CD4-positive, alpha-beta T cell (primary cell): ENCODE measurements around the gene VTI1A. TPM values are rescaled to one million over a fixed set of nuclear protein-coding genes. Genes with fewer than 3 reads are reported as not detected.

Experiments used
- ATAC-seq: fragments of 200-7000 bp; cut with Tn5 transposase; one replicate; pipeline ENCODE4 v1.10.0; 2022; ENCODE audit warnings: mild to moderate bottlenecking; ENCODE audit not compliant: poor library complexity
- CTCF ChIA-PET: fragments of 350-600 bp; sonication (Branson Sonifier 250); formaldehyde crosslinking; loops from one replicate; lab custom pipeline; 2021; ENCODE audit warnings: antibody characterized with exemption, inconsistent platforms; lab: Charles Lee
- POLR2A ChIA-PET: fragments of 350-600 bp; sonication (Branson Sonifier 250); formaldehyde crosslinking; loops from one replicate; lab custom pipeline; 2021; ENCODE audit warnings: antibody characterized with exemption, inconsistent platforms; lab: Charles Lee
- DNase-seq, 14 experiments: peaks; one replicate each; pipeline ENCODE4 v3.0.0-alpha.2; 2013 to 2020; ENCODE audit warnings: mixed read lengths in 2 of 14
- H3K27ac ChIP-seq, 2 donors: one replicate each; pipeline versions ENCODE4 v1.5.1 to v1.7.0; 2013; ENCODE audit warnings: low read length in 2 of 2, low read depth in 1 of 2, mild to moderate bottlenecking in 1 of 2
- H3K27me3 ChIP-seq, 2 experiments: 1 replicate in 1 of 2; 2 replicates in 1 of 2; pipeline versions ENCODE4 v1.6.1 to v1.7.0; 2013; ENCODE audit warnings: low read length in 2 of 2, control low read depth in 1 of 2, mild to moderate bottlenecking in 1 of 2, moderate library complexity in 1 of 2; ENCODE audit not compliant: insufficient read depth in 2 of 2, control insufficient read depth in 1 of 2
- H3K36me3 ChIP-seq: one replicate; pipeline ENCODE4 v1.6.1; 2013; ENCODE audit warnings: low read length, control low read depth; ENCODE audit not compliant: insufficient read depth
- H3K4me1 ChIP-seq: one replicate; pipeline ENCODE4 v1.6.1; 2013; ENCODE audit warnings: low read length, control low read depth; ENCODE audit not compliant: insufficient read depth
- H3K4me3 ChIP-seq: one replicate; pipeline ENCODE4 v1.5.1; 2013; ENCODE audit warnings: mild to moderate bottlenecking, low read length, moderate library complexity
- H3K9me3 ChIP-seq, 2 experiments: 1 replicate in 1 of 2; 2 replicates in 1 of 2; pipeline versions ENCODE4 v1.6.1 to v1.7.0; 2013; ENCODE audit warnings: low read length in 2 of 2, mild to moderate bottlenecking in 2 of 2, control low read depth in 1 of 2, moderate library complexity in 1 of 2; ENCODE audit not compliant: control insufficient read depth in 1 of 2, insufficient read depth in 1 of 2
- H3K27ac Mint-ChIP-seq: one replicate; pipeline ENCODE4 v1.8.0; 2020; ENCODE audit warnings: mixed read lengths
- H3K27me3 Mint-ChIP-seq: one replicate; pipeline ENCODE4 v1.8.0; 2021; ENCODE audit warnings: mixed read lengths
- H3K36me3 Mint-ChIP-seq: one replicate; pipeline ENCODE4 v1.8.0; 2021; ENCODE audit warnings: low read depth, mixed read lengths
- H3K4me1 Mint-ChIP-seq: one replicate; pipeline ENCODE4 v1.8.0; 2021; ENCODE audit warnings: low read depth, mixed read lengths
- H3K4me3 Mint-ChIP-seq: one replicate; pipeline ENCODE4 v1.8.0; 2020; ENCODE audit warnings: mild to moderate bottlenecking, mixed read lengths
- H3K9me3 Mint-ChIP-seq: one replicate; pipeline ENCODE4 v1.8.0; 2020; ENCODE audit warnings: mixed read lengths
- CTCF ChIP-seq: fragments of 200-600 bp; IDR thresholded peaks from one replicate; pipeline ENCODE4 v1.8.0; 2022; ENCODE audit warnings: antibody characterized with exemption, mild to moderate bottlenecking
- intact Hi-C, 2 experiments: fragments of 100-400 bp; cut with DNase I in 1 of 2; cut with micrococcal nuclease in 1 of 2; formaldehyde crosslinking; loops; one replicate each; pipeline versions ENCODE4 v1.15.1 to v1.9.0; 2023 to 2025; cut with DNase I, micrococcal nuclease
- total RNA-seq, 174 experiments: library from RNA in 2 of 174; stranded (reverse) in 2 of 174; gene quantifications; one replicate each; pipeline ENCODE4 v1.2.3 and lab custom pipeline; 2021 to 2026

Gene VTI1A
- total RNA-seq, 2 experiments from 2014 or later: 54.5 to 56.5 TPM

DNA sequence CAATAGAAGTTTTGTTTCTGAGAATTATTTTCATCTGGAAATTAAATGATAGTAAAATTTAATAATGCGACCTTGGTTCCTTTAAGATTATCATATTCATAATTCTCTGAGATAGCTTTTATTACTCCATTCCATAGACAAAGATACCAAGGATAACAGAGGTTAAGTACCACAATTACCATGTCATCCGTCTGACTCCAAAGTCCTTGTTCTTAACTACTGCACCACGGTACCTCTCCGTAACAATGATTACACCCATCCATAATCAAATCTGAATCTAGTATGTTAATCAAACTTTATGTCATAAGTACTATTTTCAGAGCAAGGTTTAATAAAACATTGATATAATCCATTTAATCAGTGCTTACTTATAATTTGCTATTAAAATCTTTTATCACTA lies 8.7 kb upstream of the VTI1A start:
- ATAC-seq (no peak), DNase-seq (no peak)
- H3K36me3 Mint-ChIP-seq: peaks cover 80% of the 10 kb centered on the region
- no peaks in the 10 kb centered on the region for H3K27me3 Mint-ChIP-seq
- H3K9me3 Mint-ChIP-seq: no peaks in the 10 kb centered on the region
- intact Hi-C loops: loop anchor here in 1 of 2 experiments (5.0 kb wide), 1 partner anchor 121 kb away; no protein-coding TSS in a partner anchor
- no peak overlapping the region for H3K27ac ChIP-seq
- TF ChIP-seq CTCF: no peak
- no peak overlapping the region for H3K4me3 ChIP-seq
- no peaks in the 10 kb centered on the region for H3K9me3 ChIP-seq
- H3K27me3 ChIP-seq: no peaks in the 10 kb centered on the region
- H3K4me3 Mint-ChIP-seq: no peak overlapping the region
- POLR2A ChIA-PET: interaction anchor here (0.6 kb wide), 1 partner anchor 265 kb away, joined by 3 read pairs; no protein-coding TSS in a partner anchor
- CTCF ChIA-PET: no interaction called here
- no peaks in the 10 kb centered on the region for H3K4me1 ChIP-seq
- H3K4me1 Mint-ChIP-seq: peaks cover 17% of the 10 kb centered on the region
- H3K27ac Mint-ChIP-seq: no peak overlapping the region
- H3K36me3 ChIP-seq: peaks cover 84% of the 10 kb centered on the region

DNA sequence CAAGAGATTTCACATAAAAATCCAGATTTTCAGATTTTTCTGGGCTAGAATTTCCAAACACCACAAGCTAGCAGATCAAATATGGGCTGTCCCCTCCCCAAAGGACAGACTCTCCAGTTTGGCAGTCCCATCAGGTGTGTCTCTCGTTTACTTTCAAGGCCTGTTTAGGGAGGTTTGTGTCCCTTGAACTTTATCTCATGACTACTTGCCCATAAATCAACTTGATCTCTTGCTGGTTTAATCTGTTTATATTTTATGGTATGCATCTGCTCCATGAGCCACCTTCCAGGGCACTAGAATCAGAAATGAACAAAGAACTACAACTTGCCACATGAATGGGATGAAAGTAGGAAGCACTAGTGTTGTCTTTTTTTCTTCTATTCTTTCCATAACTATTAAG lies 5.5 kb upstream of the VTI1A start:
- Histone ChIP-seq H3K9me3 (no peaks in the 10 kb centered on the region), H3K4me1 (peaks cover 8% of the 10 kb centered on the region), H3K27ac (no peak overlapping the region), H3K27me3 (no peaks in the 10 kb centered on the region), H3K36me3 (peaks cover 77% of the 10 kb centered on the region), H3K4me3 (no peak overlapping the region)
- Mint-ChIP-seq H3K9me3 (no peaks in the 10 kb centered on the region), H3K27me3 (no peaks in the 10 kb centered on the region), H3K27ac (no peak overlapping the region), H3K4me3 (no peak overlapping the region), H3K4me1 (peaks cover 43% of the 10 kb centered on the region), H3K36me3 (peaks cover 80% of the 10 kb centered on the region)
- CTCF ChIA-PET: interaction anchor here (1.0 kb wide), 1 partner anchor 31 kb away, joined by 3 read pairs; no protein-coding TSS in a partner anchor
- intact Hi-C loops: loop anchor here in 1 of 2 experiments (10.0 kb wide), 1 partner anchor 1527 kb away; the partner anchor contains the start of genes BBIP1 and SHOC2
- DNase-seq (no peak), ATAC-seq (no peak)
- TF ChIP-seq CTCF: no peak
- POLR2A ChIA-PET: no interaction called here

GRCh38 chr10:112442063-112442462 lies 5.0 kb upstream of the VTI1A start:
- Histone ChIP-seq H3K27me3 (no peaks in the 10 kb centered on the region), H3K36me3 (peaks cover 73% of the 10 kb centered on the region), H3K9me3 (no peaks in the 10 kb centered on the region), H3K4me1 (peaks cover 8% of the 10 kb centered on the region), H3K27ac (no peak overlapping the region), H3K4me3 (no peak overlapping the region)
- intact Hi-C loops: loop anchor here in 1 of 2 experiments (10.0 kb wide), 1 partner anchor 1527 kb away; the partner anchor contains the start of genes BBIP1 and SHOC2
- ChIA-PET CTCF (no interaction called here), POLR2A (no interaction called here)
- Mint-ChIP-seq H3K27ac (no peak overlapping the region), H3K4me3 (no peak overlapping the region), H3K9me3 (no peaks in the 10 kb centered on the region), H3K27me3 (no peaks in the 10 kb centered on the region), H3K36me3 (peaks cover 80% of the 10 kb centered on the region), H3K4me1 (peaks cover 48% of the 10 kb centered on the region)
- no peak for TF ChIP-seq CTCF
- no peak for ATAC-seq
- DNase-seq: no peak
